ENCODE data around the gene CDKAL1. TPM values are rescaled to one million over a fixed set of nuclear protein-coding genes. Genes with fewer than 3 reads are reported as not detected.

The CDKAL1 gene
- total and polyA plus RNA-seq, 9 of the 15 experiments (the other 6 are each of a cell fraction or from before 2014, with no cell fraction given) = 11.2 to 36.3 (median 20.1) TPM

DNA sequence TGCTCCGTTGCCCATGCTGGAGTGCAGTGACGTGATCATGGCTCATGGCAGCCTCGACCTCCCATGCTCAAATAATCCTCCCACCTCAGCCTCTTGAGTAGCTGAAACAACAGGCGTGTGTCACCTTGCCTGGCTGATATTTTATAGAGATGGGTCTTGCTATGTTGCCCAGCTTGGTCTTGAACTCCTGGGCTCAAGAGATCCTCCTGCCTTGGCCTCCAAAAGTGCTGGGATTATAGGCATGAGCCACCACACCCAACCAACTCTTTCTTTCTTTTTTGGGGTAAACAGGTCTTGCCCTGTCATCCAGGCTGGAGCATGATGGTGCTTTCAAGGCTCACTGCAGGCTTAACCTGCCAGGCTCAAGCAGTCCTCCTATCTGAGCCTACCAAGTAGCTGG is 266.4 kb downstream of the CDKAL1 start:
- no peaks in the 10 kb centered on the region for H3K27me3 ChIP-seq (ENCODE audit: control insufficient read depth in 2 of 2, insufficient read depth in 2 of 2, low read length in 2 of 2)
- ChIA-PET CTCF (ENCODE audit: low intra/inter-chr PET ratio) (no interaction called here), POLR2A (interaction anchor here (0.7 to 1.2 kb wide), 2 partner anchors 12 to 15 kb away, joined by 3 read pairs; no protein-coding TSS in a partner anchor)
- H3K36me3 ChIP-seq (ENCODE audit: control insufficient read depth, insufficient read depth, low read length) = no peaks in the 10 kb centered on the region
- in situ Hi-C loops (cut with MboI) = no loop called here
- H3K9me1 ChIP-seq (ENCODE audit: control insufficient read depth, insufficient read depth, low read length) = no peaks in the 10 kb centered on the region
- no peak for ATAC-seq
- no peak overlapping the region for H3K27ac ChIP-seq (ENCODE audit: extremely low read depth, low read depth, low read length)
- no peak overlapping the region for H2AFZ ChIP-seq (ENCODE audit: low read depth, low read length)
- BruUV-seq (replicated peaks) = no TSS peak
- 75% methylated on average over 4 of the region's 4 CpGs for WGBS (ENCODE audit: insufficient coverage, low coverage, missing lambda C conversion rate)
- TF ChIP-seq RFX5 (IDR thresholded peaks at IDR 0.05; ENCODE audit: low read depth, low read length) (no peak), MXI1 (IDR thresholded peaks at IDR 0.05; ENCODE audit: low read depth, low read length) (no peak), XRCC5 (IDR thresholded peaks at IDR 0.05; ENCODE audit: low read depth, low read length) (no peak), TRIM28 (IDR thresholded peaks at IDR 0.05) (no peak), NCOR1 (IDR thresholded peaks at IDR 0.05) (no peak), KHSRP (IDR thresholded peaks at IDR 0.05) (no peak), FIP1L1 (IDR thresholded peaks at IDR 0.05; ENCODE audit: low read depth, low read length, poor library complexity, severe bottlenecking) (no peak), TGIF2 (CRISPR knock-in tag; IDR thresholded peaks at IDR 0.05) (no peak), ZSCAN29 (IDR thresholded peaks at IDR 0.05) (no peak), RCOR1 (IDR thresholded peaks at IDR 0.05; ENCODE audit: borderline replicate concordance in 1 of 2, low read depth in 2 of 2, low read length in 2 of 2) (no peak), SPI1 (IDR thresholded peaks at IDR 0.05; ENCODE audit: borderline replicate concordance, low read depth, low read length) (no peak), PURB (CRISPR knock-in tag; IDR thresholded peaks at IDR 0.05; ENCODE audit: low read depth) (no peak)
- TF ChIP-seq, protein P1, sequence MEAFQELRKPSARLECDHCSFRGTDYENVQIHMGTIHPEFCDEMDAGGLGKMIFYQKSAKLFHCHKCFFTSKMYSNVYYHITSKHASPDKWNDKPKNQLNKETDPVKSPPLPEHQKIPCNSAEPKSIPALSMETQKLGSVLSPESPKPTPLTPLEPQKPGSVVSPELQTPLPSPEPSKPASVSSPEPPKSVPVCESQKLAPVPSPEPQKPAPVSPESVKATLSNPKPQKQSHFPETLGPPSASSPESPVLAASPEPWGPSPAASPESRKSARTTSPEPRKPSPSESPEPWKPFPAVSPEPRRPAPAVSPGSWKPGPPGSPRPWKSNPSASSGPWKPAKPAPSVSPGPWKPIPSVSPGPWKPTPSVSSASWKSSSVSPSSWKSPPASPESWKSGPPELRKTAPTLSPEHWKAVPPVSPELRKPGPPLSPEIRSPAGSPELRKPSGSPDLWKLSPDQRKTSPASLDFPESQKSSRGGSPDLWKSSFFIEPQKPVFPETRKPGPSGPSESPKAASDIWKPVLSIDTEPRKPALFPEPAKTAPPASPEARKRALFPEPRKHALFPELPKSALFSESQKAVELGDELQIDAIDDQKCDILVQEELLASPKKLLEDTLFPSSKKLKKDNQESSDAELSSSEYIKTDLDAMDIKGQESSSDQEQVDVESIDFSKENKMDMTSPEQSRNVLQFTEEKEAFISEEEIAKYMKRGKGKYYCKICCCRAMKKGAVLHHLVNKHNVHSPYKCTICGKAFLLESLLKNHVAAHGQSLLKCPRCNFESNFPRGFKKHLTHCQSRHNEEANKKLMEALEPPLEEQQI (IDR thresholded peaks at IDR 0.05) = no peak
- H3K9ac ChIP-seq (ENCODE audit: insufficient read depth in 1 of 2, low read depth in 2 of 2, low read length in 2 of 2) = no peak overlapping the region
- H3K4me2 ChIP-seq (ENCODE audit: insufficient read depth, low read length) = no peak overlapping the region
- no peaks in the 10 kb centered on the region for H3K9me3 ChIP-seq (replicated peaks; ENCODE audit: control insufficient read depth, insufficient read depth, low read depth, low read length)
- H3K4me1 ChIP-seq (replicated peaks in 1 of 2; ENCODE audit: control insufficient read depth in 2 of 2, insufficient read depth in 2 of 2, low read length in 2 of 2) = no peaks in the 10 kb centered on the region
- FAIRE-seq = no peak
- DNase-seq (ENCODE audit: extremely low read depth in 1 of 4, low spot score in 3 of 4) = no peak
- no peak overlapping the region for H3K4me3 ChIP-seq
- H3K79me2 ChIP-seq (ENCODE audit: control insufficient read depth, insufficient read depth, low read length) = no peaks in the 10 kb centered on the region
- no peaks in the 10 kb centered on the region for H4K20me1 ChIP-seq (replicated peaks; ENCODE audit: control insufficient read depth, insufficient read depth, low read length)
- intact Hi-C loops (cut with micrococcal nuclease) = no loop called here

Data from K562 (cell line).